Lung (tissue), 12 donors: Measurements from ENCODE around the gene CLDN34. TPM values are rescaled to one million over a fixed set of nuclear protein-coding genes. Genes with fewer than 3 reads are reported as not detected.

ENCODE experiments used
- ATAC-seq: fragments of 200-7000 bp; cut with Tn5 transposase; one replicate; pipeline ENCODE4 v1.9.1; 2020; ENCODE audit warnings: moderate number of reproducible peaks; ENCODE audit not compliant: insufficient read depth, low FRiP score
- DNase-seq, 3 donors: peaks; one replicate each; pipeline ENCODE4 v3.0.0-alpha.2; 2013 to 2017
- H3K27ac ChIP-seq, 2 donors: one replicate each; pipeline ENCODE4 v1.5.1; 2013; ENCODE audit warnings: mild to moderate bottlenecking in 2 of 2, moderate library complexity in 2 of 2, control low read depth in 1 of 2, inconsistent platforms in 1 of 2, low read depth in 1 of 2, low read length in 1 of 2
- H3K27me3 ChIP-seq, 3 donors: one replicate each; pipeline ENCODE4 v1.5.1; 2013; ENCODE audit warnings: low read length in 2 of 3; ENCODE audit not compliant: control insufficient read depth in 3 of 3, insufficient read depth in 3 of 3
- H3K36me3 ChIP-seq, 4 donors: one replicate each; pipeline ENCODE4 v1.5.1; 2013; ENCODE audit warnings: low read length in 4 of 4, mild to moderate bottlenecking in 1 of 4, moderate library complexity in 1 of 4; ENCODE audit not compliant: control insufficient read depth in 4 of 4, insufficient read depth in 4 of 4
- H3K4me1 ChIP-seq, 5 donors: one replicate each; pipeline ENCODE4 v1.5.1; 2013; ENCODE audit warnings: low read length in 5 of 5, mild to moderate bottlenecking in 2 of 5, moderate library complexity in 1 of 5; ENCODE audit not compliant: control insufficient read depth in 5 of 5, insufficient read depth in 5 of 5
- H3K4me3 ChIP-seq: one replicate; pipeline ENCODE4 v1.5.1; 2013; ENCODE audit warnings: mild to moderate bottlenecking, control low read depth, moderate library complexity
- H3K9ac ChIP-seq, 2 donors: one replicate each; pipeline ENCODE4 v1.5.1; 2013; ENCODE audit warnings: low read length in 2 of 2, control low read depth in 1 of 2; ENCODE audit not compliant: insufficient read depth in 1 of 2
- H3K9me3 ChIP-seq, 4 donors: one replicate each; pipeline ENCODE4 v1.5.1; 2013; ENCODE audit warnings: low read length in 3 of 4, mild to moderate bottlenecking in 1 of 4, moderate library complexity in 1 of 4; ENCODE audit not compliant: control insufficient read depth in 4 of 4, insufficient read depth in 3 of 4
- WGBS, 2 donors: extraction: QIAGEN DNeasy Blood & Tissue Kit; methylation state at CpG; one replicate each; pipeline ENCODE4 v1.1.7; 2013; 5-methylcytosine and 5-hydroxymethylcytosine counted together
- polyA plus RNA-seq, 2 donors: library from polyadenylated mRNA; stranded (reverse); fragments of 200-250 nt; gene quantifications; one replicate each; pipeline ENCODE4 v1.2.1, GENCODE V29; 2013
- total RNA-seq, 2 donors: library from RNA; depleted of rRNA in 1 of 2; stranded (reverse); fragments of >200 nt in 1 of 2; gene quantifications; one replicate each; pipeline ENCODE4 v1.2.1, GENCODE V29; 2014 to 2021
- TF ChIP-seq, protein P1 (sequence below): IDR thresholded peaks from 2 replicates; pipeline ENCODE4 v1.5.1; 2012; ENCODE audit warnings: mild to moderate bottlenecking; ENCODE audit errors: control extremely low read depth, extremely low read depth
- donor health status: control.
- donor health status: control.
- donor health status: Bipolar disorder and iron deficiency.
- donor health status: healthy.
- donor health status: DM: yes; HTN: yes; CAD: no.

Gene CLDN34
- total and polyA plus RNA-seq, 4 donors, result 0.18 to 1.3 (median 0.34) TPM; not detected in 1

DNA sequence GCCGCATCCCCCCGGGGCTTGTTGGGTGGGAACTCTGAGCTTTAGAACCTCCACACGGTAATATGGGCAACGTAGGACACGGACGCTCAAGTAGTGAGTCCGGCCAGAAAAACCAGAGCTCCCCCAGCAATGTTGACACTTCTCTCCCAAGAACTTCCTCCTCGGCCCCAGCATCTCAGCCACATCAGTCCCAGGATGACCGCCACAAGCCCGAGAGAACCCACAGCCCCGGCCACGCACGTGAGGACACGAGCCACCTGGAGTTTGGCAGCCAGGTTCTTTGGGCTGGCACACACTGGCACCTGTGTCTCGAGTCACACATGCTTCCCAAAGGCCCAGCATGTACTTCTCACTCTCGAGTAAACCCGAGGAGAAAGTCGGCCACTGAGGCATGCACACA lies 16.3 kb downstream of the CLDN34 start:
- H3K27ac ChIP-seq, result no peak overlapping the region
- H3K9me3 ChIP-seq, result peaks cover 0 to 3% (median 0%) of the 10 kb centered on the region in 4 donors
- DNase-seq (no peak), ATAC-seq (no peak)
- no peak overlapping the region for H3K4me3 ChIP-seq
- H3K9ac ChIP-seq, result no peak overlapping the region
- H3K4me1 ChIP-seq, result no peaks in the 10 kb centered on the region
- no peaks in the 10 kb centered on the region for H3K36me3 ChIP-seq
- TF ChIP-seq, protein P1, sequence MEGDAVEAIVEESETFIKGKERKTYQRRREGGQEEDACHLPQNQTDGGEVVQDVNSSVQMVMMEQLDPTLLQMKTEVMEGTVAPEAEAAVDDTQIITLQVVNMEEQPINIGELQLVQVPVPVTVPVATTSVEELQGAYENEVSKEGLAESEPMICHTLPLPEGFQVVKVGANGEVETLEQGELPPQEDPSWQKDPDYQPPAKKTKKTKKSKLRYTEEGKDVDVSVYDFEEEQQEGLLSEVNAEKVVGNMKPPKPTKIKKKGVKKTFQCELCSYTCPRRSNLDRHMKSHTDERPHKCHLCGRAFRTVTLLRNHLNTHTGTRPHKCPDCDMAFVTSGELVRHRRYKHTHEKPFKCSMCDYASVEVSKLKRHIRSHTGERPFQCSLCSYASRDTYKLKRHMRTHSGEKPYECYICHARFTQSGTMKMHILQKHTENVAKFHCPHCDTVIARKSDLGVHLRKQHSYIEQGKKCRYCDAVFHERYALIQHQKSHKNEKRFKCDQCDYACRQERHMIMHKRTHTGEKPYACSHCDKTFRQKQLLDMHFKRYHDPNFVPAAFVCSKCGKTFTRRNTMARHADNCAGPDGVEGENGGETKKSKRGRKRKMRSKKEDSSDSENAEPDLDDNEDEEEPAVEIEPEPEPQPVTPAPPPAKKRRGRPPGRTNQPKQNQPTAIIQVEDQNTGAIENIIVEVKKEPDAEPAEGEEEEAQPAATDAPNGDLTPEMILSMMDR, result no peak
- 59 to 81% methylated on average over 18 of the region's 18 CpGs for WGBS, 2 donors
- peaks cover 0 to 3% (median 0%) of the 10 kb centered on the region in 3 donors for H3K27me3 ChIP-seq

DNA sequence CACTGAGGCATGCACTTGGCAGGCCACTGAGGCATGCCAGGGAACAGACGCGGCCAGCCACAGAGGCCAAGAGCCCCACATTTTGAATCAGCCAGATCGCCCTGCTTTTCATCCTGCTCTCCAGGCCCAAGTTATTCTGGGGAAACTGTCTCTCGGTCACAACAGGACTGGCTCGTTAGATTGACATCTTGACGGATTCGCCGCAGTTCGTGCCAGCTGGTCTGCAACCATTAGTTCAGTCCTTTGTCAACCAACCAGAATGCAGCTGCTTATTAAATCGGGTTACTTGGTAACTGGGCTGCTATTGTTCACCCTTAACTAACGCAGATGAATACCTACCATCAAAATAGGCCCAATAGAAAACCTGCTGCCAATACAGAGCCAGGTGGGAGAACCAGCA lies 16.7 kb downstream of the CLDN34 start:
- TF ChIP-seq, protein P1, result no peak
- Histone ChIP-seq H3K36me3 (no peaks in the 10 kb centered on the region), H3K9me3 (peaks cover 0 to 3% (median 0%) of the 10 kb centered on the region in 4 donors), H3K27me3 (peaks cover 0 to 5% (median 0%) of the 10 kb centered on the region in 3 donors), H3K27ac (no peak overlapping the region), H3K9ac (no peak overlapping the region), H3K4me1 (no peaks in the 10 kb centered on the region), H3K4me3 (no peak overlapping the region)
- DNase-seq (no peak), ATAC-seq (no peak)
- 89 to 96% methylated on average over 11 of the region's 11 CpGs for WGBS, 2 donors

DNA sequence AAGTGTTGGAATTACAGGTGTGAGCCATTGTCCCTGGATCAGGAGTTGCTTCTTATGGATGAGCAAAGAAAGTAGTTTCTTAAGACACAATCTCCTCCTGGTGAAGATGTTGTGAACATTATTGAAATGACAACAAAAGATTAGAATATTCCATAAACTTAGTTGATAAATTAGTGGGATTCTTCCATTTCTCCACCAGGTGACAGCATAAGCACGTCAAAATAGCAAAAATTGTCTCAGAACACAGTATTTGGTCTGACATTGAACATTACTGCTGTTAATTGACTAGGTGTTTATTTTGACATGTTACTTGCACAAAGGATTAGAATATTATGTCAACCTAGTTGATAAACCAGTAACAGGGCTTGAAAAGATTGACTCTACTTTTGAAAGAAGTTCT lies 21.6 kb downstream of the CLDN34 start:
- Histone ChIP-seq H3K27me3 (peaks cover 0 to 5% (median 0%) of the 10 kb centered on the region in 3 donors), H3K9me3 (peaks cover 0 to 7% (median 0%) of the 10 kb centered on the region in 4 donors), H3K9ac (no peak overlapping the region), H3K4me1 (no peaks in the 10 kb centered on the region), H3K27ac (no peak overlapping the region), H3K36me3 (no peaks in the 10 kb centered on the region), H3K4me3 (no peak overlapping the region)
- ATAC-seq (no peak), DNase-seq (peak in 2 of 3 donors; percentile 18 to 27)
- WGBS, 2 donors, result 33 to 38% methylated on average over 1 of the region's 1 CpG
- TF ChIP-seq, protein P1, result no peak

DNA sequence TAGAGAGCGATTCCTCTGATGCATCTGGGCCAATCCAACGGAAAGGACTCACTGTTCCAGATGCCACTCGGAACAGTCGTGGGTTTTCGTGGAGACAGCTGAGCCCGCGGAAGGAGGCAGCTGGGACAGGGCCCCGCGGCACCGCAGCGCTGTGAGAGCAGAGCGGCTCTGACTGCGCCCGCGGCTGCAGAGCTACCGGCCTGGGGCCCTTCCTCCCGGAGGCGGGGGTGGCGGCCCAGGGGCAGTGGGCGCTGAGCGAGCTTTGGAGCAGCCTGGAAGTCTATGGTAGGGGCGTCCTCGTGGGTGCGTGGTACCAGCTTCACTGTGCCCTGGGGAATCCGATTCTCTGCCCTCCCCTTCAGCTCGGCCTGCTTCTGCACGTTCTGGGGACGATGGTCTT lies 24.9 kb downstream of the CLDN34 start:
- no peak overlapping the region for H3K9ac ChIP-seq
- WGBS, 2 donors, result 88 to 98% methylated on average over 25 to 28 of the region's 28 CpGs

More for the DNA sequence above, 24.9 kb downstream of the CLDN34 start:
- H3K27ac ChIP-seq, result no peak overlapping the region
- peaks cover 0 to 3% (median 0%) of the 10 kb centered on the region in 3 donors for H3K27me3 ChIP-seq
- DNase-seq, result no peak
- ATAC-seq, result no peak
- TF ChIP-seq, protein P1, result no peak
- peaks cover 0 to 3% (median 0%) of the 10 kb centered on the region in 4 donors for H3K9me3 ChIP-seq
- H3K36me3 ChIP-seq, result no peaks in the 10 kb centered on the region
- no peaks in the 10 kb centered on the region for H3K4me1 ChIP-seq
- H3K4me3 ChIP-seq, result no peak overlapping the region
